Colonic mucosa (tissue), 4 donors: Measurements from ENCODE around the gene FIGNL1. TPM values are rescaled to one million over a fixed set of nuclear protein-coding genes. Genes with fewer than 3 reads are reported as not detected.
A peak's percentile ranks its signal among the peaks of the same experiment; 100 is the strongest.

ENCODE experiments used
- DNase-seq: peaks from one replicate; pipeline ENCODE4 v3.0.0-alpha.2; 2020
- H3K27ac ChIP-seq: fragments of 200-600 bp; one replicate; pipeline ENCODE4 v1.8.0; 2021
- H3K27me3 ChIP-seq: fragments of 200-600 bp; one replicate; pipeline ENCODE4 v1.8.0; 2021
- H3K36me3 ChIP-seq: fragments of 200-600 bp; one replicate; pipeline ENCODE4 v1.8.0; 2021
- H3K4me1 ChIP-seq: fragments of 200-600 bp; one replicate; pipeline ENCODE4 v1.8.0; 2021; ENCODE audit warnings: mild to moderate bottlenecking
- H3K4me3 ChIP-seq: fragments of 200-600 bp; one replicate; pipeline ENCODE4 v1.8.0; 2021
- H3K9ac ChIP-seq, 2 donors: one replicate each; pipeline ENCODE4 v1.7.0; 2013; ENCODE audit warnings: control low read depth in 2 of 2, low read depth in 2 of 2, low read length in 2 of 2
- H3K9me3 ChIP-seq: fragments of 200-600 bp; one replicate; pipeline ENCODE4 v1.8.0; 2021
- intact Hi-C: fragments of 100-400 bp; cut with DNase I; formaldehyde crosslinking; loops from one replicate; pipeline ENCODE4 v1.14.1; 2022
- total RNA-seq, 2 donors: library from RNA; stranded (reverse); fragmentation: NEBNext Ultra II Directional in 1 of 2; extraction: Animal tissue kit (Norgen Biotek cat#: 25700) in 1 of 2; gene quantifications; one replicate each; pipeline ENCODE4 v1.2.1, GENCODE V29; 2021
- TF ChIP-seq, protein P1 (sequence below): fragments of 200-600 bp; IDR thresholded peaks from one replicate; pipeline ENCODE4 v1.8.0; 2022; ENCODE audit warnings: antibody characterized with exemption, mild to moderate bottlenecking
- donor health status: healthy.
- donor health status: DM: no; HTN: no; CAD: no.
- donor health status: DM: no; HTN: no; CAD: no.

FIGNL1 gene
- total RNA-seq, 2 donors from 2014 or later: 6.1 to 19.0 TPM

DNA sequence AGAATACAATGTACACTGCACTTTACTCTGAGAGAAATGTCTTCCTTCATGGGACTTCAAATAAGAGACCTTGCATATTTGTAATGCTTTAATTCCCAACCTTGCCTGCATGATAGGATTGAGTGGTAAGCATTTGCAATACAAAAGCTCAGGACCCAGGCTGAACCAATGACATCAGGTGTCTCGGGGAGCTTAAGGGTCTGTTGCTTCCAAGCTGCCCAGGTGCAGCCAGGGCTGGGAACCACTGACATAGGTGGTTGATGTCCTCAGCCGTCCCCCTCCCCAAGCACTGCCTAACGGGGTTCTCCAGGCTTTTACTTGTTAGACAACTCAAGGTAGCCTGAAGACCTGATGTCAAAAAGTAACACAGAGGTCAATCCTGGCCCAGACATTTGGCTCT lies 29.1 kb downstream of the FIGNL1 start:
- intact Hi-C loops: no loop called here
- TF ChIP-seq, protein P1, sequence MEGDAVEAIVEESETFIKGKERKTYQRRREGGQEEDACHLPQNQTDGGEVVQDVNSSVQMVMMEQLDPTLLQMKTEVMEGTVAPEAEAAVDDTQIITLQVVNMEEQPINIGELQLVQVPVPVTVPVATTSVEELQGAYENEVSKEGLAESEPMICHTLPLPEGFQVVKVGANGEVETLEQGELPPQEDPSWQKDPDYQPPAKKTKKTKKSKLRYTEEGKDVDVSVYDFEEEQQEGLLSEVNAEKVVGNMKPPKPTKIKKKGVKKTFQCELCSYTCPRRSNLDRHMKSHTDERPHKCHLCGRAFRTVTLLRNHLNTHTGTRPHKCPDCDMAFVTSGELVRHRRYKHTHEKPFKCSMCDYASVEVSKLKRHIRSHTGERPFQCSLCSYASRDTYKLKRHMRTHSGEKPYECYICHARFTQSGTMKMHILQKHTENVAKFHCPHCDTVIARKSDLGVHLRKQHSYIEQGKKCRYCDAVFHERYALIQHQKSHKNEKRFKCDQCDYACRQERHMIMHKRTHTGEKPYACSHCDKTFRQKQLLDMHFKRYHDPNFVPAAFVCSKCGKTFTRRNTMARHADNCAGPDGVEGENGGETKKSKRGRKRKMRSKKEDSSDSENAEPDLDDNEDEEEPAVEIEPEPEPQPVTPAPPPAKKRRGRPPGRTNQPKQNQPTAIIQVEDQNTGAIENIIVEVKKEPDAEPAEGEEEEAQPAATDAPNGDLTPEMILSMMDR: no peak
- Histone ChIP-seq H3K27me3 (no peaks in the 10 kb centered on the region), H3K36me3 (no peaks in the 10 kb centered on the region), H3K9ac (no peak overlapping the region), H3K4me3 (no peak overlapping the region), H3K9me3 (no peaks in the 10 kb centered on the region), H3K27ac (no peak overlapping the region), H3K4me1 (no peaks in the 10 kb centered on the region)
- DNase-seq: no peak

DNA sequence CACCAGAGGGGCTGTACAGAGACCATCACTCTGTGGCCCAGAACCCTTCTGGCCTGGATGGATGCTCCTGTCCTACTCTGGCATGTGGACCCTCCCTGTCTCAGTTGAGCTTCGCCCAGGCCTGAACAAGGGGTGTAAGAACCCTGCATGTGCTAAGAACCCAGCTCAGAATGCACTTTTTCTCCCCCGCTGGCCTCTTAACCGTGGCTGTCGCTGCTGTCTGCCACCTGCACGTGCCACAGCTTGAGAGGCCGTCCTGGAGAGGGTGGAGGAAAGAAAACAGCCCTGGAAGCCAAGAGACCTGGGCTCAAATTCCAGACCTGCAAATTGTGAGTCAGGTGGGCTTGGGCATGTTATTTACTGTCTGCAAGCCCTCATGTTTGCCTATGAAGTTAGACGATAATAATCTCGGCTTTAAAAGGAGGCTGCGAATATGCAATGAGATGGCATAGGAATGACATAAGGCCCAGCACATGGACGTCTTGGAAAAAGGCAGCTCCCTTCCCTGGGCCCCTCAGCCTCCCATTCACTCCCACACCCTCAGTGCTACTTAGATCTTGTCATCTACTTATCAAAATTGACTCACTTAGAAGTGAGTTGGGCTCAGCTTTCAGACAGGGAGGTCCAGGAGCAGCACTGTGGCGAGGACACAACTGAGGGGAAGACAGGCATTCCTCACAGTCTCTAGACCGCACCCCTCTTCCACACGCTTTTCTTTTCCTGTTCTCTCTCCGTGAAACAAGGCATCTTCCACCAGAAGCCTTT lies 31.4 kb downstream of the FIGNL1 start:
- H3K4me1 ChIP-seq: no peaks in the 10 kb centered on the region
- intact Hi-C loops: loop anchor here (10.0 kb wide), 1 partner anchor 214 kb away; no protein-coding TSS in a partner anchor
- no peaks in the 10 kb centered on the region for H3K9me3 ChIP-seq
- DNase-seq: no peak
- no peaks in the 10 kb centered on the region for H3K36me3 ChIP-seq
- TF ChIP-seq, protein P1: no peak
- no peak overlapping the region for H3K4me3 ChIP-seq
- H3K27ac ChIP-seq: no peak overlapping the region
- H3K27me3 ChIP-seq: no peaks in the 10 kb centered on the region
- no peak overlapping the region for H3K9ac ChIP-seq

DNA sequence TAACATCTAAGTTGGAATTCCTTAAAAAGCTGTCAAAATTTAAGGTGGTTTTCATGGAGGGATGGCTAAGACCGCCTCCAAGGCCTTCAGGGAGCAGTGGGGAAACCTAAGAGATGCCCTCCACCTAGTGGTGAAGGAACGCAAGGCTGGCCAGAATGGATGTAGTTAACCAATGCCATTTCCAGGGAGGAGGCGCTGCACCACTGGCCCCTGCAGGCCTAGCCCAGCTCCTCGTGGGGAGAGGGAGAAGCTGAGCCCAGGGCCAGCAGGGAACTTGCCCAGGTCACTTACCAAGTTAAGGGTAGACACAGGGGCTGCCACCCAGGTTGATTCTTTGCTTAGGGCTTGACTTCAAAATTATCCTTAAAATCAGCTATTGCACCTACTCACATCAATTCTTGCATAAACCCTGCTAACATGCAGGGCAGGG lies 32.0 kb downstream of the FIGNL1 start:
- Histone ChIP-seq H3K9ac (no peak overlapping the region), H3K27ac (no peak overlapping the region), H3K36me3 (no peaks in the 10 kb centered on the region), H3K9me3 (no peaks in the 10 kb centered on the region), H3K4me3 (no peak overlapping the region), H3K27me3 (no peaks in the 10 kb centered on the region), H3K4me1 (no peaks in the 10 kb centered on the region)
- TF ChIP-seq, protein P1: peak; percentile 76
- intact Hi-C loops: loop anchor here (10.0 kb wide), 1 partner anchor 213 kb away; no protein-coding TSS in a partner anchor
- peak; percentile 77 for DNase-seq

DNA sequence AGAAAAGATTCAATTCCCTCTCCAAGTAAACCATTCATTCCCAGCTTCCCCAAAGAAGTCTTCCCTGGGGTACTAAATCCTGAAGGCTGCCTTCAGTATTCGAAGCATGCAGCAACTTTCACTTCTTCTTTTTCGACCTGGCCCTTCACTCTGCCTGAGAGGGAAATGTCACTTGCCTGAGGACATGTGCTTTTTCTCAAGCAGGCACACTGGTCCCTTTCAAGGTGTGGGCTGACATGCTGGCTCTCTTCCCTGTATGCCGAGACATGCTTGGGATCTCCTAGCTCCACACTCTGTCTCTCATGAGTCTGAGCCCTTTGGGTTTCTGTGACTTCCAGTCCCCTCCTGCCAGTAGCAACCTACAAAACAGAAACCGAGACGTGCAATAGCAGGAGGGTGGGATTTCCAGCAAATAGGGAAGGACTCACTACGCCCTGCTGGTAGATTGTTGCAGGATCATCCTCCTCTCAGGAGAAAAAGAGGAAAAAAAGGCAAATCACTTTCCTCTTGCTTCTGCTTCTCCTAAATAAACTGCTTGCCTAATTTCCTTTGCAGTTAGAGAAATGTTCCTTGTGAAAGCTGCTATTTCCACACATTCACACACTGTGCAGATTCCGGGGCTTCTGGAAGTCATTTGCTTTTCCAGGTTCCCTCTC lies 33.5 kb downstream of the FIGNL1 start:
- H3K4me3 ChIP-seq: no peak overlapping the region
- no peaks in the 10 kb centered on the region for H3K4me1 ChIP-seq
- TF ChIP-seq, protein P1: no peak
- H3K36me3 ChIP-seq: no peaks in the 10 kb centered on the region
- H3K9ac ChIP-seq: no peak overlapping the region
- intact Hi-C loops: loop anchor here (10.0 kb wide), 1 partner anchor 212 kb away; no protein-coding TSS in a partner anchor
- no peak for DNase-seq
- H3K27ac ChIP-seq: no peak overlapping the region
- no peaks in the 10 kb centered on the region for H3K9me3 ChIP-seq
- H3K27me3 ChIP-seq: no peaks in the 10 kb centered on the region

DNA sequence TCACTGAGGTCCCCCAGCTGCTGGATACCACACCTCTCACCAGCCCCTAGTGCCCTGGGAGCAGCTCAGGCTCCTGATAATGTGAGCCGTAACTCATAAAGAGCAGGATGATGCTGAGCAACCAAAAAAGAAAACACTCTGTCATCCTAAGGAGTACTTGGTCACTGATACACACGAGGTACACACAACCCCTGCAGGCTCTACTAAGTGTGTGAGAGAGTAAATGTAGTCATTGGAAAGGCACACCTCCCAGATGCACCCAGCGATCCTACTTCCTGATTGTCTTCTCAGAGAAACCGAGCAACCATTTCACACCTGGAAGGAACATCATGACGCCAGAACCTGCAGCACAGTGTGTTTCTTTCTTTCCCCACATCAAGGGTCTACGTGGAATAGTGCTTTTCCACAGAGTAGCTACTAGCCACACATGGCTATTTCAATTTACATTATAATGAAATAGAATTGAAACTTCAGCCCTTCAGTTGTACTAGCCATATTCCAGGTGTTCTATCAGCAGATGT lies 34.2 kb downstream of the FIGNL1 start:
- Histone ChIP-seq H3K27ac (no peak overlapping the region), H3K4me3 (no peak overlapping the region), H3K9me3 (no peaks in the 10 kb centered on the region), H3K36me3 (no peaks in the 10 kb centered on the region), H3K4me1 (no peaks in the 10 kb centered on the region), H3K27me3 (no peaks in the 10 kb centered on the region), H3K9ac (no peak overlapping the region)
- intact Hi-C loops: loop anchor here (10.0 kb wide), 1 partner anchor 211 kb away; no protein-coding TSS in a partner anchor
- no peak for DNase-seq
- TF ChIP-seq, protein P1: no peak
